NAMALWA (cell line): ENCODE results near the gene POLE2.
"Not testable (repeated sequence)": the region's sequence is repeated elsewhere in the genome, so short reads cannot be mapped to it uniquely, and the experiment has no call there.

ENCODE experiments used
- DNase-seq: peaks from one replicate; pipeline ENCODE4 v3.0.0-alpha.2; 2015; ENCODE audit warnings: low spot score

POLE2 gene, protein sequence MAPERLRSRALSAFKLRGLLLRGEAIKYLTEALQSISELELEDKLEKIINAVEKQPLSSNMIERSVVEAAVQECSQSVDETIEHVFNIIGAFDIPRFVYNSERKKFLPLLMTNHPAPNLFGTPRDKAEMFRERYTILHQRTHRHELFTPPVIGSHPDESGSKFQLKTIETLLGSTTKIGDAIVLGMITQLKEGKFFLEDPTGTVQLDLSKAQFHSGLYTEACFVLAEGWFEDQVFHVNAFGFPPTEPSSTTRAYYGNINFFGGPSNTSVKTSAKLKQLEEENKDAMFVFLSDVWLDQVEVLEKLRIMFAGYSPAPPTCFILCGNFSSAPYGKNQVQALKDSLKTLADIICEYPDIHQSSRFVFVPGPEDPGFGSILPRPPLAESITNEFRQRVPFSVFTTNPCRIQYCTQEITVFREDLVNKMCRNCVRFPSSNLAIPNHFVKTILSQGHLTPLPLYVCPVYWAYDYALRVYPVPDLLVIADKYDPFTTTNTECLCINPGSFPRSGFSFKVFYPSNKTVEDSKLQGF

DNA sequence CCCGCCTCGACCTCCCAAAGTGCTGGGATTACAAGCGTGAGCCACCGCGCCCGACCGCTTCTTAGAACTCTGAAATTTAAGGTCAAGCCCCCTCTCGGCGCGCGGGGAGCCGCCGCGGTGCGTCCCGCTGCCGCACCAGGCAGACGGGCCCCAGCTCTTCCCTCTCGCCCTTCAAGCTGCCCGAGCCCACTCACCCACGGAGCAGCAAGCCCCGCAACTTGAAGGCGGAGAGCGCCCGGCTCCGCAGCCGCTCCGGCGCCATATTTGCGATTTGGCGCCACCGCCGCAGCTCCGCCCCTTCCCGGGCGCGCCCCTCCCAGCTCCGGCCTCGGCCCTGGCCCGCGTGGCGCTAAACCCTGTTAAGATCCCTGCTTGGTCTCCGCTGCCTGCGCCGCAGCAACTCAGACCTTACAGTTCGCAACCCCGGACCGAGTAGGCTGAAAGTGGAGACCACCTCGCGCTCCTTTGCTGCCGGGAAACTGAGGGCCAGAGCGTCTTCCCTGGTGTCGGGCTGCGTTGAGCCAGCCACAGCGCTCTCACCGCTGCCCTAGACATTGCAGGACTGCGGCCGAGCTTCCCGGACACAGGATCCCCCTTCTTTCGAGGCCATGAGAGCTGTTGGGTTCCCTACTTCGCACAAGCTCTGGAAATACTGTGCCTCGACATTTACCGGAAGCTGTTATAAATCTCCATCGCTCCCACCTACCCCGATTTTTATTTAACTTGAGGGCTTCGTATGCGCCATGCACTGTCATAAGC is at the start of gene POLE2:
TSS of gene POLE2 (minus strand) at position 273 of the 759 bp plus-strand sequence. CDS start at position 262, 11 bp downstream.
- peak; percentile 67 for DNase-seq

DNA sequence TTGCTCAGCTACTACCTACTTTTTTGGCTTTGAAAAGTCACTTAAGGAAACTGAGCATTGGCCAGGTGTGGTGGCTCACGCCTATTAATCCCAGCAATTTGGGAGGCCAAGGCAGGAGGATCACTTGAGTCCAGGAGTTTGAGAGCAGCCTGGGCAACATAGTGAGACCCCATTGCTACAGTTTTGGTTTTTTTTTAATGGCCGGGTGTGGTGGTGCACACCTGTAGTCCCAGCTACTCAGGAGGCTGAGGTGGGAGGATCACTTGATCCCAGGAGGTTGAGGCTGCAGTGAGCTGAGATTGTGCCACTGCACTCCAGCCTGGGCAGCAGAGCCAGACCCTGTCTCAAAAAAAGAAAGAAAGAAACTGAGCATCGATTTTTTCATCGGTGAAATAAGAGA is 47.7 kb upstream of the POLE2 start:
- DNase-seq: not testable (repeated sequence)

DNA sequence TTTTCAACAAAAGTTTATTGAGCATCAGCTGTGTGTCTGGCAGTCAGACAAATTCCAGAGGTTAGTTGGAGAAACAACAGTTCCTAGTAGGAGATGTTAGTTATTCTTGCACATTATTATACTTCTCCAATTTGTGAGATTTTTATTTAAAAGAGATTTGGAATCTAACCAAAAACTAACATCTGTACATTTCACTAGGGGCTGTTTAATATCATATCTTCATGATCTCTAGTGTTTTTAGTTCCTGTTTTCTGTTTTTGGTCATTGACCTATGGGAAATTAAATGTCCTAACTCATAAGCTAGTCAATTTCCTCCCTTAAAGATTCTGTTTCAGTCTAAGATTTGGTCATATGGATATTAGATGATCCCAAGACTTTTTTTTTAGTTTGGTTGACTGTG is 45.8 kb upstream of the POLE2 start:
- DNase-seq: no peak

DNA sequence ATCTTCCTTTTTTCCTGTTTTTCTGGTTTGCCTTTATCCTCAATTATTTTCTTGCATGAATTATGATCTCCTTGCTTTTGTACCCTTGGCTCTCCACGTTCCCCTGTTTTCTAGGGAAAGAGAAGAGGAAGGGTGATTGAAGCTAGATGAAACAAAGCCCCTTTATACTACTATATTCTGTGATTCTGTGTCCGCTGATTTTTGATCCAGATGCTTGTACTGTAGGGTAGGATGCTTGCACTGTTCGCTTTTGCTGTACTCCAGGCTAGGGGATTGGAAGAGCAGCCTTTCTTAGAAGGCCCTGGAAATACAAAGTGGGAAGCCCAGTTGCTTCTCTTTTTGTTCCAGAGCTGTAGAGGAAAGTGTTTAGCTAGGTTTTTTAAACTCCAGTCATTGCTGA is 44.9 kb upstream of the POLE2 start:
- no peak for DNase-seq

DNA sequence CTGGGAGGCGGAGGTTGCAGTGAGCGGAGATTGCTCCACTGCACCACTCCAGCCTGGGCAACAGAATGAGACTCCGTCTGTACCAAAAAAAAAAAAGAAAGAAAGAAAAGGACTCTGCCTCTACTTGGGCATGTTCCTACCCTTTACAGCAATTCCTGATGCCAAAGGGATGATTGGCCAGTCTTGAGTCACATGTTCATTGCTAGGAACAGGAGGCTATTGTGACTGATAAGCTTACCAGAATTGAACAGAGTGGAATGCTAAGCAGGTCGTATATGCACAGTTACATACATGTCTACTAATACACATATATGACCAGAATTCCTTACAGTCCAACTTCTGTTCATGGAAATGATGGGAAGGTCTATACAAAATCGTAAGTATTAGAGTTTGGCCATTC is 39.2 kb upstream of the POLE2 start:
- DNase-seq: no peak

DNA sequence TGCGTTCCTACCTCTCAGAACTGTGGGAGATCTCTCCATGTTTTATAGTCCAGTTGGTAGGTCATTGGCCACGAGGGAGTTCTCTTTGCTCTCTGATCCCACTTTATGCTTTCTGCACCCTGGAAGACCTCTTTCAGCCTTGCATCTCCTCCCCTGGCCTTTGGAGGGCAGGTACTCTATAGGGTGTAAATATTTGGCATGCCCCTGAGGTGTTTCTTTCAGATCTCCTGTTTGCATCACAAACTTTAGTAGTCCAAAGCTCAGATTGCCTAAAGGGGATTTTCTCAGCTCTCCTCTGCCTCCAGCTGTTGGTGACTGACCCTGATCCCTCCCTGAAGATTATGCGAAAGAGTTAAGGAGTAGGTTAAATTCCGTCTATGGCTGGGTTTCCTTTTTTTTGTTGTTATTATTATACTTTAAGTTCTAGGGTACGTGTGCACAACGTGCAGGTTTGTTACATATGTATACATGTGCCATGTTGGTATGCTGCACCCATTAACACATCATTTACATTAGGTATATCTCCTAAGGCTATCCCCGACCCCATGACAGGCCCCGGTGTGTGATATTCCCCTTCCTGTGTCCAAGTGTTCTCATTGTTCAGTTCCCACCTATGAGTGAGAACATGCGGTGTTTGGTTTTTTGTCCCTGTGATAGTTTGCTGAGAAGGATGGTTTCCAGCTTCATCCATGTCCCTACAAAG is 33.9 kb upstream of the POLE2 start:
- not testable (repeated sequence) for DNase-seq

DNA sequence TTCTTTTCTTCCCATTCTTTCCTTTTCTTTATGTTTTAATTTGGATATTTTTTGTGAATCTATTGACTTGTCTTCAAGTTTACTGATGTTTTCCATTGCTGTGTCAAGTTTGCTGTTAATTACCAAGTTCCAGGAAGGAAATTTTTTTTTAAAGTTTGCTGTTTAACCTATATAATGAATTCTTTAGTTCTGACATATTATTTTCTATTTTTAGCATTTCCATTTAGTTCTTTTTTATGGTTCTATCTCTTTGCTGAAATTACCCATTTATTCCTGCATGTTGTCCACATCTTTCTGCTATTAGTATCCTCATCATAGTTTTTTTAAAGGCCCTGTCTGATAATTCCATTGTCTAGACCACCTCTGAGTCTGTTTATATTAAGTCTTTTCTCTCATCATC is 32.7 kb upstream of the POLE2 start:
- DNase-seq: no peak

DNA sequence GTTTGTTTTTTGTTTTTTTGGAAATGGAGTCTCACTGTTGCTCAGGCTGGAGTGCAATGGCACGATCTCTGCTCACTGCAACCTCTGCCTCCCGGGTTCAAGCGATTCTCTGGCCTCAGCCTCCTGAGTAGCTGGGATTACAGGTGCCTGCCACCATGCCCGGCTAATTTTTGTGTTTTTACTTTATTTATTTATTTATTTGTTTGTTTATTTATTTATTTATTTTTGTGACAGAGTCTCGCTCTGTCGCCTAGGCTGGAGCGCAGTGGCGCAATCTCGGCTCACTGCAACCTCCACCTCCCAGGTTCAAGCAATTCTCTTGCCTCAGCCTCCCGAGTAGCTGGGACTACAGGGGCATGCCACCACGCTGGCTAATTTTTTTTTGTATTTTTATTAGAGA is 23.0 kb upstream of the POLE2 start:
- not testable (repeated sequence) for DNase-seq

DNA sequence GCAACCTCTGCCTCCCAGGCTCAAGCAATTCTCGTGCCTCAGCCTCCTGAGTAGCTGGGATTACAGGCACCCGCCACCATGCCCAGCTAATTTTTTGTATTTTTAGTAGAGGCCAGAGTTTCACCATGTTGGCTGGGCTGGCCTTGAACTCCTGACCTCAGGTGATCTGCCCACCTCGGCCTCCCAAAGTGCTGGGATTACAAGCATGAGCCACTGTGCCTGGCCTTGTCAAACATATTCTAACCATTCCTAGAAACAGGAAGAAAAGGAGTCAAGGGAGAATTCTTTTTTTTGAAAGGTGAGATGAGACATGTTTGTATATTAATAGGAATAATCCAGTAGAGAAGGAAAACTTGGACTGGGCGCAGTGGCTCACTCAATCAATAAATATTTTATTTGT is 16.5 kb upstream of the POLE2 start:
- DNase-seq: not testable (repeated sequence)

DNA sequence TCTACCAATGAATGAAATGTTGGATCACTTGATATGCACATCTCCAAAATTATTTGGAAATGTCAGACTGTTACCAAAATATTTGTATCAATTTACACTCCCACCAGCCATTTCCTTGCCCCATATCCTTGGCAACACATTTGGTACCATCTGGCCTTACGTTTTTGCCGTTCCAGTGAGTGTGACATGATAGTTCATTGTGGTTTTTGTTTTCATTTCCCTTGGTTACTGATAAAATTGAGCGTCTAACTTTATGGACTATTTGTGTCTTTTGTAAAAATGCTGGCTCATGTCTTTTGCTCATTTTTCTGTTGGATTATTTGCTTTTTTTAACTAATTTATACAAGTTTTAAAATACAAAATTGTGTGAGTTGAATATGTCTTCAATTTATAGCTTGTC is 16.0 kb upstream of the POLE2 start:
- no peak for DNase-seq

DNA sequence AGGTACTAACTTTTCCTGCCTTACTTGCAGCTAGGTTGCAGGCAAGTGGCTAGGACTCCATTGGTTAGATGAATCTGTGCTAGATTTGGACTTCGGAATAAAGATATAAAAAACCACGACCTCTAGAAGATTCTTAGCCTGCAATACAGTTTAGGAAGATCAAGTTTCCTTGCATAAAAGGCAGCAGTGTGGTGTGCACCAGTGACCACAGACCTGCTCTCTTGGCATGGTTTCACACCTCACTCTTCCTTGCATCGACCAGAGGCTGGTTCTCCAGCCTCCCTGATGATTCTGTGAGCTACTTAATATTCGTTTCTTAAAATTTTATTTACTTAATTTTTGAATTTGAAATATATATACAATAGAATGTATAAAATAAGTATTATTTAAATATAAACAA is 14.7 kb upstream of the POLE2 start:
- DNase-seq: no peak

DNA sequence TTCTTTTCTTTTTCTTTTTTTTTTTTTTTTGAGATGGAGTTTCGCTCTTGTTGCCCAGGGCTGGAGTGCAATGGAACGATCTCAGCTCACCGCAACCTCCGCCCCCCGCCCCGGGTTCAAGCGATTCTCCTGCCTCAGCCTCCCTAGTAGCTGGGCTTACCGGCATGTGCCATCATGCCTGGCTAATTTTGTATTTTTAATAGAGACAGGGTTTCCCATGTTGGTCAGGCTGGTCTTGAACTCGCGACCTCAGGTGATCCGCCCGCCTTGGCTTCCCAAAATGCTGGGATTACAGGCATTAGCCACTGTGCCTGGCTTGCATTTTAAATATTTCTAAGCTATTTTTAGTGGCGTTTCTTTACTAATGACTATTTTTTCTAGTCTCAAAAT is 5.7 kb upstream of the POLE2 start:
- not testable (repeated sequence) for DNase-seq

DNA sequence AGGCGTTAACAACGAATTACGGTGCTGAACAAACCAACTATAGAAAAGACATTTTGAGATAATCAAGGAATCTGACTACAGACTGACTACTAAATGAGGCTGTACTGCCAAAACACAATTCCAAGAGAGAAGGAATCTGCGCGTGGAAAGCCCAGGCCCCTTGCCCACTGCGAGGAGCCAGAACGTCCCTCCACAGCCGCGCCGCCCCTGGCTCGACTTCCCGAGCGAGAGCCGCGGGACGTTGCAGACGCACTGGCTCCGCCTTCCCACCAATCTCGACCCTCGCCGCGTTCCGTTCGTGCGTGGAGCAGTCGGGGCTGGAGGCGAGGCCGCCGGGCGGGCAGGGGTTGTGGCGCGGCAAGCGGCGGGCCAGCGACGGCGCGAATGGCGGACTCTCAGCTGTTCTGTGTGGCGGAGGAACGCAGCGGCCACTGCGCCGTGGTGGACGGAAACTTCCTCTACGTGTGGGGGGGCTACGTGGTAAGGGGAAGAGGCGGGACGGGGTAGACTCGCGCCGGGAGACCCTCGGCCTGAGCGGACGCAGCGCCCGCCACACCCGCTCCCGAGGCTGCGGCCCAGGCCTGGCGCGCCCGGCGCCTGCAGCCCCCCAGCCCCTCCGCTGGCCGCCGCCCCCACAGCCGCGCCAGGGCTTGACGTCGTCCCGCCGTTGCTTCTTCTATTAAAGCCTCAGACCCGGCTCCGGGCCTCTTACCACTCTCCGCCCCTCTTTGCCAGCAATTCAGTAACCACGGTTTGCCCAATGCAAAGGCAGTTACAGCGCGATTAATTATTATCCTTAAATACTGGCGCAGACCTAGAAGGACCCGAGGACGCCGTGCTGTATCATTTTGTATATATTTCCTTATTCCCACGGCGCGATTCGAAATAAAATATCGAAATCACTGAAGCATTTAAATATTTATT is 5.1 kb upstream of the POLE2 start, which contains the start of gene KLHDC1:
TSS of gene KLHDC1 (plus strand) at position 310 of the 924 bp plus-strand sequence. CDS start at position 385, 75 bp downstream.
- DNase-seq: peak; percentile 52

DNA sequence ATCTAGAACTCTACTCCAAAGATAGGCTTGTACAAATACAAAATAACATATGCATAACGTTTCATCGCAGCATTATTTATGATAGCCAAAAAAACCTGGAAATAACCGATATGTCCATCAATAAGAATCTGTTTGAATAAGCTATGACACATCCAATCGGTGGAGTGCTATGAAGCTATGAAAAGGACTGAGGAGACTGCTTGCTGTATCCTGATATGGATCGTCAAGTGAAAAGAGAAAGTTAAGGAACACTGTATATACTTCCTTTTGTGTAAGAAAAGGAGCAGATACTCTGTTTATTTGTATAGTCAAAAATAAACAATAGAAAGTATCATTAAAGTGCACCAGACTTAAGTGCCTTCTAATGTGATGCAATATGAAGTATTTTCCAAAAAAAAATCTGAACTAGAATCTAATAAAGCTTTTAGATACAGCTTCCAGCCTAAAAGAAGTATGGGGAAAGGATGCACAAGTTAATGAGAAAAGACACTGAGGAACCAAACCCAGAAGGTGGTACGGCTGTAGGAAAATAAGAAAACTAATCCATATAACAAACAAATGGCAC is 4.3 kb upstream of the POLE2 start:
- DNase-seq: no peak

DNA sequence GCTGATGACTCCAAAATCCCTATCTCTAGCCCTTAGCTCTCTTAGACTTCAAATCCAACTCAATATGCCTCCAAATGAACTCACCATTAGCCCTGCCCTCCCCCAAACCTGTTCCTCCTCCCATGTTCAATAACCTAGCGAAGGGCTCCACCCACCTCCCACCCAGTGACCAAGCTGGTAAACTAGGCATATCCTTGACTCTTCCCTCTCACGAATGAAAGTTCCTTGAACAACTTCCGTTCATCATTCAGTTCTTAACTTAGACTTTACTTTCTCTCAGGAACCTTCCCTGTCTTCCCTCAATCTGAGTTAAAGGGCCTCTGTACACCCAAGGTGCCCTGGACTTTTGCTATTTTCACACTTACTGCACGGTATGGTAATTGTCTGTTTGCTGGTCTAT is 3.0 kb upstream of the POLE2 start:
- no peak for DNase-seq

DNA sequence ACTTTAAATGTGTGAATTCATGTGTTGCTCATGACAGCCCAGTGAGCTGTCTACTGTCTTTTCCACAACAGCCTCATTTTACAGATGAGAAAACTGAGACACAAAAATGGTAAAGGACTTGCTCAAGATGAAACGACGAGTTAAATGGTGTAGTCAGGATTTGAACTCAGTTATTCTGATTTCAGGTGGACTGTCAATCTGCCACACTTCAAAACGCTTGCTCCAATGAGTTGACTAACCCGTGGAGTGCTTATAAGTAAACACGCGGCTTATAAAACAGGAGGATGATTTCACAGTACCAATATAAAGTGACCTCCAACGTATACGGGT is 652 bp upstream of the POLE2 start:
- DNase-seq: no peak

DNA sequence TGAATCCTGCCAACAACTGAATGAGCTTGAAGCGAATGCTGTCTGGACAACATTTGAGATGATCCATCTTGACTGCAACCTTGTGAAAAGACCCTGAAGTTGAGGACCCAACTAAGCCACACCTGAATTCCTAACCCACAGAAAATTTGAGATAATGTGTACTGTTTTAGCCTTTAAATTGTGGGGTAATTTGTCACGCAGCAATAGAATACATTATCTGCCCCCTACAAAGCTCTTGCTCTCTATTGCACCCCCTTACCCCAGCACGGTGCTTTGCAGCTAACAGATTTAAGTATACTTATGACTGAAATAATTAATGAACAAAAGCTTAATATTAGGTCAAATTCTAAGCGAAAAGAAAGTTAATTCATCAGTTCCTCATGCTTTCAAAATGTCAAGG is 1.6 kb downstream of the POLE2 start:
- DNase-seq: no peak

DNA sequence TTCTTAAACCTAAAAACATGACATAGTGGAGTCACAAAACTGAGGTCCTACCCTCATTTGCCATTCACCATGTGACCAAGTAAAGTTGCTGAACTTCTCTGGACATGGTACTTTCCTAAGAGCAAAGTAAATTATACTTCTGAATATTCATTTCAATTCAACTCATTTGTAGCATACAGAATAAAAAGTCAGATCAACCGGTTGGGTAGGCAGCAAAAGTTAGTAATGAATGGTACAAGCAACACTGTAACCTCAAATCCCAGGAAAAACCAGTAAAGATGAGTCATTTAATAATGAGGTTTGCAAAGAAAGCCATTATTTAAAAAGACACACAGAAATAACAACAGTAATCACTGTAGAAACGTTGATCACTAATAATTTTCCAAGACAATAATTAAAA is 8.7 kb downstream of the POLE2 start:
- no peak for DNase-seq

DNA sequence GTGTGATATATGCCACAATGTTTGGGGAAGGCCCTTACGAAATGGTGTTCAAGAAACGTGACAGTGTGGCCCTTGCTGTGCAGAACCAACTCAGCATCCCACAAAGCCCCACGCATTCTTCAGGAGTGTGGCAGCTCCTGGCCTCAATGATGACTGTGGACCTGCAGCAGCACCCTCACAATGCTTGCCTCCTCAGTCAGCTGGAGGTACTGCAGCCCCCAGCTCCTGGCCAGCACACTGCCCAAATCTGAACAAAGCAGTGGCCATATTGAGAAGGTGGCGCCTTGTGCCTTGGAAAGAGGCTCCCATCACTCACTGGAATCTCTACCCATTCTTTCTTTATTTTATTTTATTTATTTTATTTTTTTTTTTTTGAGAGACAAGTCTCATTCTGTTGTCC is 10.4 kb downstream of the POLE2 start:
- DNase-seq: no peak

DNA sequence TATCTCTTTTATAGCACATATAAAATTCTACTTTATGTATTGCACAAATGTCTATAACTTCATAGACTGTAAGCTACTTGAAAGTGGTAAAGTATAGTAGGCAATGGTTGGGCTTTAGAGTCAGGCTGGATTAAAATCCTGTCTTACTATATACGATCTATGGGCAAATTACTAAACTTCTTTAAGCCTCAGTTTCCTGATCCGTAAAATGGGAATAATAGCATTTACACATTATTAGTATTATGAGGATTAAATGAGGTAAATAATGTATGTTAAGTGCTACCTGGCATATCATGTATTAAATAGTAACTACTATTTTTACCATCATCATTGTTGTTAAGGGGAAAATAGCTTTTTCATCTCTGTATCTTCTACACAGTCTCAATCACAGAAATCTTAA is 14.4 kb downstream of the POLE2 start:
- no peak for DNase-seq

DNA sequence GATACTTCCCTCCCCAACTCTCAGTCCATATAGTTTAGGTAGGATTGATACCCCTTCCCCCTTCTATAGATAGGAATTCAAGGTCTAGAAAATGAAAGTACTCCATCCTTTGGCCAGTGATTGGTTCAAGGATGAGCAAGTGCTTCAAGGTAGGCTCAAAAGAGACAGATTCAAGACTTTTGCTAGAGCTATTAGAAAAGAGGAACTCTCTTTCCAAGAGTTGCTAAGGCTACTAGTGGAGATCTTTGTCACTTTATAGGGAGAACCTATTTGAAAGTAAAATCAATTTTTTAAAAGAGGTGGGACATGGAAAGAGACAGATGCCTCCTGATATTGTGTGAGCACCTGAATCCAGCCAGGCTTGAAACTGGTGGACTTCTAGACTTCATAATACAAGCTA is 17.5 kb downstream of the POLE2 start:
- no peak for DNase-seq
